Measurements from ENCODE around the gene EYS.
A peak's percentile ranks its signal among the peaks of the same experiment; 100 is the strongest.
"Not testable (repeated sequence)": the region's sequence is repeated elsewhere in the genome, so short reads cannot be mapped to it uniquely, and the experiment has no call there.

The EYS gene

DNA sequence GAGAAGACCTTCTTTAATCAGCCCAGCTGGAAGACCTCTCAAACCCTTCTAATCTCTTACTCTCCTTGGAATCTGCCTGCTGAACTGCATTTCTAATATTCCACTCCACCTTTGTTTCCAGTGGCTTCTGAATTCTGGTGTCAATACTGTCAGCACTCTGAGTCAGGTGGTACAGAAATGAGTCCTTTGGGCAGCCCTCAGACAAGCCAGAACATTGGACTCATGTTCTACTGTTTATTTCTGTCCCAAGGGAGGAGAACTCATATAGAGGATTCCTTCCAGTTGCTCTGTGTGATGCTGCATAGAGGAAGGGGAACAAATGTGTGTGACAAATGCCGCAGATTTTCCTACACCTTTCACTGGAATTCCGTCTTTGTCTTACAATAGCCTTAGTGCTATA is 1956.6 kb downstream of the EYS start:
- no peak overlapping the region for H3K4me3 ChIP-seq (ENCODE audit: low read depth, low read length)
- DNase-seq (ENCODE audit: low read depth, low spot score), result no peak
- in situ Hi-C loops (cut with HindIII; ENCODE audit: low sequenced_read_pairs), result no loop called here
- TF ChIP-seq, protein P1, sequence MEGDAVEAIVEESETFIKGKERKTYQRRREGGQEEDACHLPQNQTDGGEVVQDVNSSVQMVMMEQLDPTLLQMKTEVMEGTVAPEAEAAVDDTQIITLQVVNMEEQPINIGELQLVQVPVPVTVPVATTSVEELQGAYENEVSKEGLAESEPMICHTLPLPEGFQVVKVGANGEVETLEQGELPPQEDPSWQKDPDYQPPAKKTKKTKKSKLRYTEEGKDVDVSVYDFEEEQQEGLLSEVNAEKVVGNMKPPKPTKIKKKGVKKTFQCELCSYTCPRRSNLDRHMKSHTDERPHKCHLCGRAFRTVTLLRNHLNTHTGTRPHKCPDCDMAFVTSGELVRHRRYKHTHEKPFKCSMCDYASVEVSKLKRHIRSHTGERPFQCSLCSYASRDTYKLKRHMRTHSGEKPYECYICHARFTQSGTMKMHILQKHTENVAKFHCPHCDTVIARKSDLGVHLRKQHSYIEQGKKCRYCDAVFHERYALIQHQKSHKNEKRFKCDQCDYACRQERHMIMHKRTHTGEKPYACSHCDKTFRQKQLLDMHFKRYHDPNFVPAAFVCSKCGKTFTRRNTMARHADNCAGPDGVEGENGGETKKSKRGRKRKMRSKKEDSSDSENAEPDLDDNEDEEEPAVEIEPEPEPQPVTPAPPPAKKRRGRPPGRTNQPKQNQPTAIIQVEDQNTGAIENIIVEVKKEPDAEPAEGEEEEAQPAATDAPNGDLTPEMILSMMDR (IDR thresholded peaks at IDR 0.05; ENCODE audit: low read depth, low read length), result no peak

DNA sequence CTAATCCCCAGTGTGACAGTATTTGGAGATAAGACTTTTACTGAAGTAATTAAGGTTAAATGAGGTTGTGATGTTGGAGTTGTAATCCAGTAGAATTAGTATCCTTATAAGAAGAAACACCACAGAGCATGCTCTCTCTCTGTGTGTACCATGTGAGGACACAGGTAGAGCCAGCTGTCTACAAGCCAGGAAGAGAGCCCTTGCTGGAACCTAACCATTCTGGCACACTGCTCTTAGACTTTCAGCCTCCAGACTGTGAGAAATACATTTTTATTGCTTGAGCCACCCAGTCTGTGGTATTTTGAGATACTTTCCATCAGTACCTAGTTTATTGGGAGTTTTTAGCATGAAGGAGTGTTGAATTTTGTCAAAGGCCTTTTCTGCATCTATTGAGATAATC is 1961.2 kb downstream of the EYS start:
- TF ChIP-seq, protein P1 (IDR thresholded peaks at IDR 0.05; ENCODE audit: low read depth, low read length), result no peak
- peak; percentile 16 for DNase-seq (ENCODE audit: low read depth, low spot score)
- no peak overlapping the region for H3K4me3 ChIP-seq (ENCODE audit: low read depth, low read length)
- in situ Hi-C loops (cut with HindIII; ENCODE audit: low sequenced_read_pairs), result no loop called here

DNA sequence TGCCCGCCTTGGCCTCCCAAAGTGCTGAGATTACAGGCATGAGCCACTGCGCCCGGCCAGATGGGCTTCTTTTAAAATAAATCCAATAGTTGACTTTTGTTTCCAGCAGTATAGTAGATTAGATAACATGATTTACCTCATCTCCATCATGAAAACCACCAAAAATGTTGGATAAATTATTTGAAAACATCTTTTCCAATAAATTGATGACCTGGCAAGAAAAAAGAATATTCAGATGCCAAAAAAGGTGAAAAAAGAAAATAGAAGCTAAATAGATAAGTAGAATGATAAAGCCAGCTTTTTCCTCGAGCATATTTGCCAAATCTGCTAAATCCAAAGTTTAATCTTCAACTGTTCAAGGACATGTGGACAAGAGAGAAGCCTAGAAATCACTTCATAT is 1962.2 kb downstream of the EYS start:
- TF ChIP-seq, protein P1 (IDR thresholded peaks at IDR 0.05; ENCODE audit: low read depth, low read length), result no peak
- DNase-seq (ENCODE audit: low read depth, low spot score), result no peak
- in situ Hi-C loops (cut with HindIII; ENCODE audit: low sequenced_read_pairs), result no loop called here
- H3K4me3 ChIP-seq (ENCODE audit: low read depth, low read length), result no peak overlapping the region

DNA sequence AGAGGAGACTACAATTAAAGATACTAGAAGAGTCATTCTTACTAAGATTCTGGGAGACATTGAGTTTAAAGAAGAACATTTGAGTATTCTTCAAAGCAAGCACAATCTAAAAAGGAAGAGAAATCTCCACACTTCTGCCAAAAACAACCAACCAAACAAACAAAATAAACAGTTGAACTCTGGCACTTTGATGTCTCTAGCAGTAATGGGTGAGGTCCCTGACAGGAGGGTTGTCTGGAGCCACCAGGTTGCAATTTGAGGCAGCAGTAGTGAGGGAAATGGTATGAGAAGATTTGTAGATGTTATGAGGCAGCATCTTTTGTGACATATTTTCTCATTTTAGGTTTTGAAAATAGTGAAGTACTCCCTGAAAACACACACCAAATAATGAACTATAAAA is 1963.3 kb downstream of the EYS start:
- no peak overlapping the region for H3K4me3 ChIP-seq (ENCODE audit: low read depth, low read length)
- no peak for DNase-seq (ENCODE audit: low read depth, low spot score)
- in situ Hi-C loops (cut with HindIII; ENCODE audit: low sequenced_read_pairs), result no loop called here
- TF ChIP-seq, protein P1 (IDR thresholded peaks at IDR 0.05; ENCODE audit: low read depth, low read length), result no peak

DNA sequence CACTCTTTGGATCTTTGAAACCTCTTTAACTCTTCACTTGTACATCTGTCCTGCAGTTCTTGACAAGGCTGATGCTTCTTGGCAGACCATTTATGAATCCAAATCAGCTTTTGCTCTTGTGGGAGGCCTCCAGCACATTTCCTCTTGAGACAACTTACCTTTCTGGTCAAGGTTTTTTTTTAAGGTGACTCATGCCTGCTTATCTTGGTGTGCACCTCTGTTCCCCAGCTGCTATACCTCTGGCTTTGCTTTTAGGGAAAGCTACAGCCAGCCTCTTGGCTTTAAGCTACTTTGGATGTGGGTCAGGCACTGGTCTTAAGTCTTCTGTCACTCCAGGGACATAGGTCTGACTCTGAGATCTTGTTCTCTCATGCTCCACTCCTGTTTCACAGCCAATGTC is 1965.0 kb downstream of the EYS start:
- in situ Hi-C loops (cut with HindIII; ENCODE audit: low sequenced_read_pairs), result no loop called here
- TF ChIP-seq, protein P1 (IDR thresholded peaks at IDR 0.05; ENCODE audit: low read depth, low read length), result no peak
- no peak overlapping the region for H3K4me3 ChIP-seq (ENCODE audit: low read depth, low read length)
- no peak for DNase-seq (ENCODE audit: low read depth, low spot score)

DNA sequence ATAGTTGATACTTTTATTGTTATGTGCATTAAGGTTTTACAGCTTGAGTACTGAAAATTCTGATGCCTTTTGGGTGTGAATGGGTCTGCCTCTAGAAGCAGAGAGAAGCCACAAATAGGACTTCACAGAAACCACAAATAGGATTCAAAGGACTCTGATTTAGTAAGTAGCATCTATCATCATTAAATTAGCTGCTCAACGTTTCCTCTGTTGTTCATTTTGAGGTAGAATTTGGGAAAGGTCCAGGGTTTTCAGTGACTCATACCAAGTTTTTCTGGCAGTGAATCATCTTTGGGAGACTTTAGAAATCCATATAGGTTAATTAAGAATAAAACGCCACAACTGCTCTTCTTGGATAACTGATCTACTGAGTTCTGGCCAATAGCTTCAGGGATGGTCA is 1966.3 kb downstream of the EYS start:
- H3K4me3 ChIP-seq (ENCODE audit: low read depth, low read length), result no peak overlapping the region
- DNase-seq (ENCODE audit: low read depth, low spot score), result peak; percentile 85
- TF ChIP-seq, protein P1 (IDR thresholded peaks at IDR 0.05; ENCODE audit: low read depth, low read length), result no peak
- in situ Hi-C loops (cut with HindIII; ENCODE audit: low sequenced_read_pairs), result no loop called here

DNA sequence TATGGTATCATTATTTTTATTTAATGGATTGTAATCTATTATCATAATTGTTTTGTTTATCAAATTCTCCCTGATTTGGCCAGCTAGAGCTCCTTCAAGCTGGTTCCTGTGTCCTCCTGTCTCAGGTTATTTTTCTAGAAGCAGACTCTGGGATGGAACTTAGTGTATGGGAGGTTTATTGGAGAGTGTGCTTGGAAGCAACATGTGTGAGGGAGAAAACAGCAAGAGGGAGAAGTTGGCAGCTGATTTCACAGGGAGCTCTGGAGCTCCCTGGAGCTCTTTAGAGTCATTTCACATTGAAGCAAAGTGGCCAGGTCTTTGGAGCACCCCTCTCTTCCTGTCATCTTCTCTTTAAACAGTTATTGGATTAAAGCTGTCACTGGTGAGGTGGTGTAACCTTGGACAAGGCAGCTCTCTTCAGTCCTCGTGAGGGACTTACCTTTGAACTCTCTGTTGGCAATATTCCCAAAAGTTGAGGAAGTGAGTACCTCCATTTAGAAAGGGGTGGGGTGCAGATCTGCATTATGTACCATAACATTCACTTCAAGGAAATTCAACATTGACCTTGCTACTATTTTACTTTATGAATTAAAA is 1967.8 kb downstream of the EYS start:
- in situ Hi-C loops (cut with HindIII; ENCODE audit: low sequenced_read_pairs), result no loop called here
- H3K4me3 ChIP-seq (ENCODE audit: low read depth, low read length), result no peak overlapping the region
- TF ChIP-seq, protein P1 (IDR thresholded peaks at IDR 0.05; ENCODE audit: low read depth, low read length), result no peak
- DNase-seq (ENCODE audit: low read depth, low spot score), result no peak

DNA sequence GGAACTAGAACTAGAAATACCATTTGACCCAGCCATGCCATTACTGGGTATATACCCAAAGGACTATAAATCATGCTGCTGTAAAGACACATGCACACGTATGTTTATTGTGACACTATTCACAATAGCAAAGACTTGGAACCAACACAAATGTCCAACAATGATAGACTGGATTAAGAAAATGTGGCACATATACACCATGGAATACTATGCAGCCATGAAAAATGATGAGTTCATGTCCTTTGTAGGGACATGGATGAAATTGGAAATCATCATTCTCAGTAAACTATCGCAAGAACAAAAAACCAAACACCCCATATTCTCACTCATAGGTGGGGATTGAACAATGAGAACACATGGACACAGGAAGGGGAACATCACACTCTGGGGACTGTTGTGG is 1968.8 kb downstream of the EYS start:
- H3K4me3 ChIP-seq (ENCODE audit: low read depth, low read length); in situ Hi-C loops (cut with HindIII; ENCODE audit: low sequenced_read_pairs): not testable (repeated sequence)

More for the DNA sequence above, 1968.8 kb downstream of the EYS start:
- DNase-seq (ENCODE audit: low read depth, low spot score), result not testable (repeated sequence)
